H1 (cell line): Measurements from ENCODE around the gene SLC6A18. TPM values are rescaled to one million over a fixed set of nuclear protein-coding genes. Genes with fewer than 3 reads are reported as not detected.
"Not testable (repeated sequence)": the region's sequence is repeated elsewhere in the genome, so short reads cannot be mapped to it uniquely, and the experiment has no call there.

Experiments used
- CTCF ChIA-PET: fragments of 300-600 bp; sonication (Branson Sonifier 250); formaldehyde crosslinking; loops from one replicate; lab custom pipeline; 2021; ENCODE audit not compliant: partially characterized antibody; lab: Charles Lee
- POLR2A ChIA-PET: fragments of 300-600 bp; sonication (Branson Sonifier 250); formaldehyde crosslinking; loops from one replicate; lab custom pipeline; 2021; ENCODE audit warnings: inconsistent platforms; ENCODE audit not compliant: partially characterized antibody; lab: Charles Lee
- DNase-seq, 2 experiments: peaks; one replicate each; pipeline versions ENCODE4 v3.0.0 to v3.0.0-alpha.2; 2010 to 2022; ENCODE audit warnings: low spot score in 2 of 2, low read depth in 1 of 2, mixed read lengths in 1 of 2
- FAIRE-seq: peaks from 2 replicates; lab custom pipeline; 2011; peaks lifted over from hg19 to GRCh38; lab: Jason Lieb, UNC
- H2AFZ ChIP-seq: 2 replicates; pipeline ENCODE4 v1.8.1; 2012; ENCODE audit warnings: low read length, inconsistent platforms
- H2AK5ac ChIP-seq: 2 replicates; pipeline ENCODE4 v1.6.1; 2013; ENCODE audit warnings: low read depth, low read length
- H2BK120ac ChIP-seq: replicated peaks from 2 replicates; pipeline ENCODE3; 2013; ENCODE audit warnings: low read depth, low read length, inconsistent platforms
- H2BK12ac ChIP-seq: 2 replicates; pipeline ENCODE4 v1.6.1; 2013; ENCODE audit warnings: low read depth, low read length
- H2BK15ac ChIP-seq: 2 replicates; pipeline ENCODE4 v1.6.1; 2013; ENCODE audit warnings: low read length
- H2BK20ac ChIP-seq: 2 replicates; pipeline ENCODE4 v1.6.1; 2013; ENCODE audit warnings: low read length
- H2BK5ac ChIP-seq: 2 replicates; pipeline ENCODE4 v1.6.1; 2013; ENCODE audit warnings: low read depth, low read length
- H3K14ac ChIP-seq: 2 replicates; pipeline ENCODE4 v1.6.1; 2013; ENCODE audit warnings: inconsistent platforms; ENCODE audit not compliant: insufficient read length
- H3K18ac ChIP-seq: 2 replicates; pipeline ENCODE4 v1.6.1; 2013; ENCODE audit warnings: low read length; ENCODE audit errors: extremely low read depth
- H3K23ac ChIP-seq: 2 replicates; pipeline ENCODE4 v1.6.1; 2013; ENCODE audit warnings: inconsistent platforms; ENCODE audit not compliant: insufficient read length
- H3K23me2 ChIP-seq: 2 replicates; pipeline ENCODE4 v1.6.1; 2013; ENCODE audit warnings: low read depth, low read length
- H3K27ac ChIP-seq: 2 replicates; pipeline ENCODE4 v1.6.1; 2011; ENCODE audit warnings: low read depth, low read length, inconsistent platforms
- H3K27me3 ChIP-seq, 4 experiments: replicated peaks in 1 of 4; 1 replicate in 1 of 4; 2 replicates in 3 of 4; pipeline versions ENCODE4 v1.6.1 to v1.8.1; 2011 to 2013; ENCODE audit warnings: low read length in 3 of 4, mild to moderate bottlenecking in 3 of 4, inconsistent platforms in 2 of 4, mixed read lengths in 2 of 4, moderate library complexity in 1 of 4; ENCODE audit not compliant: control insufficient read depth in 3 of 4, insufficient read depth in 3 of 4; ENCODE audit errors: extremely low read depth in 1 of 4
- H3K36me3 ChIP-seq, 4 experiments: 2 replicates each; pipeline versions ENCODE4 v1.6.1 to v1.8.1; 2011 to 2013; ENCODE audit warnings: mild to moderate bottlenecking in 4 of 4, low read length in 3 of 4, moderate library complexity in 2 of 4, control low read depth in 1 of 4, inconsistent platforms in 1 of 4; ENCODE audit not compliant: insufficient read depth in 4 of 4, control insufficient read depth in 2 of 4
- H3K4ac ChIP-seq: replicated peaks from 2 replicates; pipeline ENCODE3; 2013; ENCODE audit warnings: low read length, low read depth, mixed read lengths, inconsistent platforms; ENCODE audit not compliant: insufficient read length
- H3K4me1 ChIP-seq, 4 experiments: replicated peaks in 1 of 4; 1 replicate in 1 of 4; 2 replicates in 3 of 4; pipeline versions ENCODE4 v1.6.1 to v1.8.1; 2011 to 2013; ENCODE audit warnings: low read length in 3 of 4, inconsistent platforms in 2 of 4, mixed read lengths in 1 of 4; ENCODE audit not compliant: insufficient read depth in 4 of 4, control insufficient read depth in 3 of 4
- H3K4me2 ChIP-seq, 2 experiments: 2 replicates each; pipeline versions ENCODE4 v1.6.1 to v1.8.1; 2011 to 2013; ENCODE audit warnings: low read depth in 2 of 2, low read length in 2 of 2, control low read depth in 1 of 2, inconsistent platforms in 1 of 2, mild to moderate bottlenecking in 1 of 2; ENCODE audit not compliant: insufficient read depth in 1 of 2
- H3K4me3 ChIP-seq, 4 experiments: fragments of 200-600, 300-600 bp in 1 of 4; sonication (generic), shearing (Covaris generic), sonication (Bioruptor Twin) in 1 of 4; 2 replicates each; pipeline versions ENCODE4 v1.5.1 to v1.8.1; 2011 to 2016; ENCODE audit warnings: low read length in 4 of 4, low read depth in 3 of 4, control low read depth in 2 of 4, inconsistent platforms in 2 of 4, mild to moderate bottlenecking in 2 of 4, mixed read lengths in 1 of 4, moderate library complexity in 1 of 4; ENCODE audit not compliant: insufficient read depth in 2 of 4; ENCODE audit errors: extremely low read depth in 1 of 4
- H3K56ac ChIP-seq: replicated peaks from 2 replicates; pipeline ENCODE3; 2013; ENCODE audit warnings: low read depth, mild to moderate bottlenecking, mixed read lengths, low read length, inconsistent platforms; ENCODE audit not compliant: insufficient read length
- H3K79me1 ChIP-seq: 2 replicates; pipeline ENCODE4 v1.6.1; 2013; ENCODE audit warnings: low read depth, low read length, control low read depth
- H3K79me2 ChIP-seq, 2 experiments: 2 replicates each; pipeline versions ENCODE4 v1.6.1 to v1.8.1; 2012 to 2013; ENCODE audit warnings: low read length in 2 of 2, mild to moderate bottlenecking in 2 of 2, inconsistent platforms in 1 of 2; ENCODE audit not compliant: insufficient read depth in 2 of 2, control insufficient read depth in 1 of 2
- H3K9ac ChIP-seq, 4 experiments: replicated peaks in 1 of 4; 1 replicate in 1 of 4; 2 replicates in 3 of 4; pipeline versions ENCODE4 v1.6.1 to v1.8.1; 2011 to 2013; ENCODE audit warnings: low read depth in 3 of 4, low read length in 3 of 4, control low read depth in 2 of 4, mild to moderate bottlenecking in 2 of 4, moderate library complexity in 2 of 4, inconsistent platforms in 1 of 4; ENCODE audit errors: extremely low read depth in 1 of 4
- H3K9me3 ChIP-seq, 2 experiments: 2 replicates each; pipeline versions ENCODE4 v1.6.1 to v1.8.1; 2012 to 2013; ENCODE audit warnings: mild to moderate bottlenecking in 2 of 2, moderate library complexity in 2 of 2, control low read depth in 1 of 2, inconsistent platforms in 1 of 2, low read depth in 1 of 2, low read length in 1 of 2, mixed read lengths in 1 of 2; ENCODE audit not compliant: insufficient read depth in 2 of 2
- H4K20me1 ChIP-seq, 2 experiments: replicated peaks in 1 of 2; 2 replicates each; pipeline versions ENCODE3 to v1.8.1; 2011 to 2013; ENCODE audit warnings: inconsistent platforms in 2 of 2, low read length in 2 of 2, mild to moderate bottlenecking in 1 of 2; ENCODE audit not compliant: insufficient read depth in 2 of 2, control insufficient read depth in 1 of 2
- H4K5ac ChIP-seq: 2 replicates; pipeline ENCODE4 v1.6.1; 2013; ENCODE audit warnings: low read length, low read depth, mixed read lengths, inconsistent platforms; ENCODE audit not compliant: insufficient read length
- H4K8ac ChIP-seq: 2 replicates; pipeline ENCODE4 v1.8.0; 2013; ENCODE audit warnings: mild to moderate bottlenecking, moderate library complexity, low read length, inconsistent platforms; ENCODE audit not compliant: insufficient read depth; ENCODE audit errors: extremely low read depth
- H4K91ac ChIP-seq: replicated peaks from 2 replicates; pipeline ENCODE3; 2013; ENCODE audit warnings: low read length, mixed read lengths, inconsistent platforms; ENCODE audit not compliant: insufficient read length
- WGBS, 2 experiments: shearing (Covaris generic) in 1 of 2; methylation state at CpG; one replicate each; pipeline versions ENCODE4 v1.1.6 to v1.1.7; 2013 to 2015; ENCODE audit warnings: low lambda C conversion rate in 2 of 2, mixed read lengths in 2 of 2, inconsistent platforms in 1 of 2, low coverage in 1 of 2, missing lambda C conversion rate in 1 of 2; ENCODE audit not compliant: insufficient replicate concordance in 2 of 2, insufficient coverage in 1 of 2, insufficient read length in 1 of 2; ENCODE audit errors: extremely low coverage in 1 of 2, missing lambda C conversion rate in 1 of 2; 5-methylcytosine and 5-hydroxymethylcytosine counted together
- polyA plus RNA-seq, 7 experiments: library from polyadenylated mRNA; depleted of rRNA in 3 of 7; stranded (reverse) in 5 of 7; unstranded in 2 of 7; fragments of >200 nt in 5 of 7; fragments of 200-250 nt in 2 of 7; gene quantifications; 1 replicate in 5 of 7; 2 replicates in 1 of 7; 4 replicates in 1 of 7; pipeline versions ENCODE4 v1.2.1 to v1.2.3, GENCODE V29; 2011 to 2013; ENCODE audit warnings: missing spikeins in 2 of 7, mixed read lengths in 2 of 7
- total RNA-seq: library from RNA; stranded (reverse); fragmentation: NEBNext Ultra II Directional; extraction: Animal tissue kit (Norgen Biotek cat#: 25700); gene quantifications from 2 replicates; pipeline ENCODE4 v1.2.1, GENCODE V29; 2021

The SLC6A18 gene
- total and polyA plus RNA-seq, 2 of the 8 experiments (the other 6 are each of a cell fraction or from before 2014, with no cell fraction given), result not detected

GRCh38 chr5:1284336-1284970, 59.3 kb downstream of the SLC6A18 start:
- POLR2A ChIA-PET, result interaction anchor here (0.6 to 1.0 kb wide), 3 partner anchors 10 to 25 kb away, joined by 3 to 4 read pairs (median 3); partner anchors contain the start of gene TERT
- WGBS, 2 experiments, result 95% methylated on average over 19 of the region's 27 CpGs; no CpG with 5 or more reads in 1 of the 2 experiments
- not testable (repeated sequence) for FAIRE-seq

More at GRCh38 chr5:1284336-1284970, 59.3 kb downstream of the SLC6A18 start:
- not testable (repeated sequence) for H2AK5ac ChIP-seq, H4K8ac ChIP-seq, H4K91ac ChIP-seq, H2BK15ac ChIP-seq, DNase-seq, H3K9me3 ChIP-seq, H3K23ac ChIP-seq, H2BK12ac ChIP-seq, H2BK120ac ChIP-seq, H3K4me3 ChIP-seq, H3K9ac ChIP-seq, H3K4me1 ChIP-seq, H3K14ac ChIP-seq, H3K79me1 ChIP-seq, H3K4ac ChIP-seq, H4K5ac ChIP-seq, H2BK5ac ChIP-seq, H3K27ac ChIP-seq, H3K56ac ChIP-seq, H3K18ac ChIP-seq, H3K36me3 ChIP-seq, H3K27me3 ChIP-seq, H2BK20ac ChIP-seq, H3K23me2 ChIP-seq, H2AFZ ChIP-seq, H3K4me2 ChIP-seq
- Histone ChIP-seq H3K79me2 (peaks cover 0 to 30% of the 10 kb centered on the region in 2 experiments; a peak in 3 of 4 replicates), H4K20me1 (peaks cover 6 to 12% of the 10 kb centered on the region in 2 experiments)
- CTCF ChIA-PET, result interaction anchor here (0.6 to 1.6 kb wide), 8 partner anchors 9 to 184 kb away, joined by 3 to 5 read pairs (median 3); no protein-coding TSS in a partner anchor
